HEK293T (cell line): Measurements from ENCODE around the gene TEK.

Experiments
- ARNT ChIP-seq: fragments of 450-650 bp; IDR thresholded peaks from 2 replicates; pipeline ENCODE4 v1.6.1; 2017; ENCODE audit warnings: mild to moderate bottlenecking
- BHLHE40 ChIP-seq: fragments of 450-650 bp; IDR thresholded peaks from 2 replicates; pipeline ENCODE4 v1.6.1; 2016; ENCODE audit warnings: mild to moderate bottlenecking, moderate library complexity, borderline replicate concordance
- SP1 ChIP-seq: fragments of 450-650 bp; IDR thresholded peaks from 2 replicates; pipeline ENCODE4 v1.6.1; 2017

DNA sequence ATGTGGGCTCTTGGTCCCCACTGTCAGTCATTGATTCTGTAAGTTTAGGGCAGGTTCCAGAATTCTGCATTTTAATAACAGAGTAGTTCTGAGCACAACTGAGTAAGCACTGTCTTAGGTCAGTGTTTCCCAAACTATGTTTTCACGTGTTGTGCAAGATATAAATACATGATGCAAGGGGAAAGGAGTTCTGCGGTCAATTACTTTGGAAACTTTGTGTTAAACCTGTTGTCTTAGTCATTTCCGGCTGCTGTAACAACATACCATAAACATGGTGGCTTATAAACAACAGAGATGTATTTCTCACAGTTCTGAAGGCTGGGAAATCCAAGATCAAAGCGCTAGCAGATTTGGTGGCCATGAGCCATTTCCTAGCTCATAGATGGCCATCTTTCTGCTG is 118.2 kb downstream of the TEK start:
- no peak for TF ChIP-seq SP1
- no peak for TF ChIP-seq BHLHE40
- no peak for TF ChIP-seq ARNT
